UCSD-AML1 (cell line): ENCODE measurements around the gene NLRP14.

ENCODE experiments used
- DNase-seq: peaks from one replicate; lab custom pipeline; 2025; ENCODE audit not compliant: unreplicated experiment; lab: John Stamatoyannopoulos, UW

NLRP14 gene

GRCh38 chr11:7020183-7020917, at the start of gene NLRP14, which contains the start of gene ZNF214:
Gene NLRP14, plus strand, starts transcription at chr11:7020479. Its CDS starts 18,108 bp downstream, at chr11:7038587.
Gene ZNF214, minus strand, starts transcription at chr11:7020346. Its CDS starts 17,511 bp downstream, at chr11:7002835.
- DNase-seq: no peak

- DNase-seq: no peak
These were observed 40.9 kb upstream of the NLRP14 start for GRCh38 chr11:6979365-6979764.

- DNase-seq: no peak
These were observed 33.8 kb upstream of the NLRP14 start for GRCh38 chr11:6986487-6986886.

- no peak for DNase-seq
These were observed 31.8 kb upstream of the NLRP14 start for GRCh38 chr11:6988506-6988905.

GRCh38 chr11:6991227-6991626, 29.1 kb upstream of the NLRP14 start:
- DNase-seq: no peak

GRCh38 chr11:6992026-6992425, 28.3 kb upstream of the NLRP14 start:
- no peak for DNase-seq

- DNase-seq: no peak
These were observed 27.5 kb upstream of the NLRP14 start for GRCh38 chr11:6992457-6993417.

GRCh38 chr11:6995703-6996102, 24.6 kb upstream of the NLRP14 start:
- DNase-seq: no peak

- DNase-seq: no peak
These were observed 15.8 kb upstream of the NLRP14 start for GRCh38 chr11:7004482-7004881.

- DNase-seq: no peak
These were observed 6.2 kb upstream of the NLRP14 start for GRCh38 chr11:7014118-7014517.

- DNase-seq: no peak
These were observed 4.3 kb upstream of the NLRP14 start for GRCh38 chr11:7016011-7016410.

GRCh38 chr11:7019500-7020182, 638 bp upstream of the NLRP14 start:
- no peak for DNase-seq

GRCh38 chr11:7021318-7021717, 1.0 kb downstream of the NLRP14 start:
- DNase-seq: no peak

- no peak for DNase-seq
These were observed 7.9 kb downstream of the NLRP14 start for GRCh38 chr11:7028141-7028540.

GRCh38 chr11:7030836-7031235, 10.6 kb downstream of the NLRP14 start:
- DNase-seq: no peak

GRCh38 chr11:7031471-7031871, 11.2 kb downstream of the NLRP14 start:
- no peak for DNase-seq

- no peak for DNase-seq
These were observed 12.4 kb downstream of the NLRP14 start for GRCh38 chr11:7032692-7033091.

- no peak for DNase-seq
These were observed 13.7 kb downstream of the NLRP14 start for GRCh38 chr11:7034019-7034418.

- no peak for DNase-seq
These were observed 26.3 kb downstream of the NLRP14 start for GRCh38 chr11:7046474-7047175.

- no peak for DNase-seq
These were observed 29.9 kb downstream of the NLRP14 start for GRCh38 chr11:7050191-7050590.
